ENCODE data around the gene DNHD1.

GRCh38 chr11:6601041-6601461 is 104.0 kb downstream of the DNHD1 start:
- no peak for TF ChIP-seq CTCF (conservative IDR thresholded peaks at IDR 0.05)
- no peak for TF ChIP-seq ZFX (IDR thresholded peaks at IDR 0.05)
